HuH-7.5 (cell line): Measurements from ENCODE around the gene TXLNB.

Source experiments
- DNase-seq: peaks from one replicate; pipeline ENCODE4 v3.0.0; 2011; ENCODE audit warnings: low spot score

The TXLNB gene

DNA sequence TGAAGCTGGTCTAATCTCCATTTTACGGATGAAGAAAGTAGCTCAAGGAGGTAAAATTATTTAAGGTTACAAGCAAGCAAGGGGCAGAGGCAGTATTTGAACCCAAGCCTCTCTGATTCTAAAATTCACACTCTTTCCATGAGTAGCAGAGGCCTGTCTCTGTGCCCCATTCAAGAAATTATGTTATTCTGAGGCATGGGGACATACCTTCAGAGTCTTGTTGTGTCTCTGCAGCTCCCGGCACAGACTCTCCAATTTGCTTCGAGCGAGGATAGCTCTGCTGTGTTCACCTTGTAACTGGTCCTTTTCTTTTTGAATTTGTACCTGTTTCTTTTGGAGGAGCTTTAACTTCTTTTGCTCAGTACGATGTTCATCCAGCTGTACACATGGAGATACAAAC is 21.5 kb downstream of the TXLNB start:
- DNase-seq = no peak

- DNase-seq = no peak
Measured at GRCh38 chr6:139265512-139266190, 26.1 kb downstream of the TXLNB start.

DNA sequence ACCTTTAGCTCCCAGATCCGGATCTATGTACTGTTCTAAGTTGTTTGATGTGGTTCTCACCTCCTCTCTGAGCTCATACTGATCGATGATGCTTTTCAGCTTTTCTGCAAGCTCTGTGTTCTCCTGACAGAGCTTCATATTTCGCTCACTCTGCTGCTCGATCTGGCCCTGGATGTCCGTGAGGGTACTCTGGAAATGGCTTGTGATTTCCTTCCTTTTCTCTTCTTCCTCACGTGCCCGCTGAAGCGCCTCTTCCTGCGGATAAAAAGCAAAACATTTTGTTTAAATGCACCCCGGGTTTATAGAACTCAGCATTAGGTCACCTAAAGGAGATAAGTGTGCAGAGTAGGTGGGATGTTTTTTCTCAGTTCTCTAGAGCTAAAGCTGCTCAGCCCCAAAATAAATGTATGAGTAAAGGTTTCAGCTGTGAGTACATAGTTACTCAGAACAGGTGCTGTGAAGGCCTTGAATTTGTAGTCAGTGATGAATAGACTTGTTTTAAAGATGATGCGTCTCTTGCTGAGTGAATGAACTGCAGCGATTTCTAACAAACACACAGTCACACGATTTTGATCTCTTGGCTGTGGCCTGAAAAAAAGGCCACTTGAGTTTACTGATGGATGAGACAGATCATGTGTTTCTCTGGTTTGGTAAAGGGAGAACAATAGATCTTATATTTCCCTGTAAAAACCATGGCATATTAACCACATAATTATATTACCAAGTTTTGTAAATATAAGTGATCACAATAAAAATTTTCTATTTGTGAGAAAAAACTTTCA is 29.1 kb downstream of the TXLNB start:
- DNase-seq = no peak

GRCh38 chr6:139257821-139258398 is 33.9 kb downstream of the TXLNB start:
- no peak for DNase-seq

GRCh38 chr6:139257291-139257690 is 34.5 kb downstream of the TXLNB start:
- DNase-seq = no peak

DNA sequence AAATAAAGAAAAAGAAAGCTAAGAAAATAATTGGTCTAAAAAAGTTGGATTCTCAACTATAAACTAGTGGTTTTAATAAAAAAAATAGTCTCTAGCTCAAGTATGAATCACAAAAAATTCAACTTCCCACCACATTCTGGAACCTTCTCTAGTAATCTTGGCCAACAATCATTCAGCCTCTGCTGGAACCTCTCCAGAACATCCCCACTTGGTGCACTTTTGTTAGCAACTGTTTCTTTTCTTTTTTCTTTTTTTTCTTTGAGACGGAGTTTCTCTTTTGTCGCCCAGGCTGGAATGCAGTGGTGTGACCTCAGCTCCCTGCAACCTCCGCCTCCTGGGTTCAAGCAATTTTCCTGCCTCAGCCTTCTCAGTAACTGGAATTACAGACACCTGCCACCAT is 35.7 kb downstream of the TXLNB start:
- no peak for DNase-seq

DNA sequence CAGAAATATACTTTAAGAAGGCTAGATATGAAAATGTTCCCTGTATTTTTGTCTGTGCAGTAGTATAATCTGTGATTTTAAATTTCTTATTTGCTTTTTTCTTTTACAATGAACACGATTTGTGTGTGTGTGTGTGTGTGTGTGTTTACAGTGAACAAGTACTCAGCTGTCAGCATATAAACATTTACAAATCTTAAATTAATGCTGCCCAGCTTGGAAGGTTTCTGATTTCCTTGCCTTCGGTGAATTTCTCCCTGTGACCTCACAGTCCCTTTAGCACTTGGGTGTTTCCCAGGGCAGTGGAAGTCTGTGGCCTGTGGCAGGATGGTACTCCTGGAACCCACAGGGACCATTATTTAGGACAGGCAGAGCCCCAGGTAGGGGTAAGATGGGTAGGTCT is 37.6 kb downstream of the TXLNB start:
- no peak for DNase-seq

DNA sequence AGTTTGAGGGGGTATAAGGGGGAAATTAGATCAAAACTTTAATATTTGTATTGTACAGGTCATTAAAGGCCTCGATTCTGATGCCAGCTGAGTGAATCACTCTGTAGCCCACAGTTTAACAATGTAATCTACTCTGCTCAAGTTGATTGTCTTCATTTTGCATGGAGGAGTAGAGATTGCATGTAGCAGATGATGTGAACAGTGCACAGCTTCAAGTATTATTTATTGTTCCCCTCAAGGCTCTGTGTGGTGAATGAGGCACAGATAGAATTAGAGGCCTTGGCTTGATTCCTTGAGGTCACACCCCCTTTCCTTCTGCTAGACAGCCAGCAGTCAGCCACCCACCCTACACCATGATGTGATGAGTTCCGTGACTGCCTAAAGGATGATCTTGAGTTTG is 38.1 kb downstream of the TXLNB start:
- DNase-seq = no peak

GRCh38 chr6:139251691-139252390 is 40.0 kb downstream of the TXLNB start:
- no peak for DNase-seq

GRCh38 chr6:139251045-139251690 is 40.6 kb downstream of the TXLNB start:
- DNase-seq = no peak

- DNase-seq = peak; percentile 60
Measured at GRCh38 chr6:139250296-139251044, 41.3 kb downstream of the TXLNB start.

DNA sequence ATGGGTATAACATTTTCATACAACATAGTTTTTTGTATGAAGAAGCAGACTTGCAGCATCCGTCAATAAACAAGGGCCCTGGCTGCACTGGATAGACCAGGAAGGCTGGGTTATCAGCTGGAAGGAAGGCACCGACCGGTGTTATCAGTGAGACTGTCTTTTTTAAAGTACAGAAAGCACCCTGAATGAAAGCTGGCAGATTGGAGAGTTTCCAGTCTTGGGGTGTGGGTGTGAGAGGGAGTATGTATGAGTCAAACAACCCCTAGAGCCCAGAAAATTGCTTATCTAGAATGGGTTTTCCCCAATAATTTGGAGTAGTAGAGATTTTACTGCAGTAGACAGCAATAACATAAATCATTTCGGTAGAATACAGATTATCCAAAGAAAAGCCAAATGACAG is 42.4 kb downstream of the TXLNB start:
- DNase-seq = no peak

DNA sequence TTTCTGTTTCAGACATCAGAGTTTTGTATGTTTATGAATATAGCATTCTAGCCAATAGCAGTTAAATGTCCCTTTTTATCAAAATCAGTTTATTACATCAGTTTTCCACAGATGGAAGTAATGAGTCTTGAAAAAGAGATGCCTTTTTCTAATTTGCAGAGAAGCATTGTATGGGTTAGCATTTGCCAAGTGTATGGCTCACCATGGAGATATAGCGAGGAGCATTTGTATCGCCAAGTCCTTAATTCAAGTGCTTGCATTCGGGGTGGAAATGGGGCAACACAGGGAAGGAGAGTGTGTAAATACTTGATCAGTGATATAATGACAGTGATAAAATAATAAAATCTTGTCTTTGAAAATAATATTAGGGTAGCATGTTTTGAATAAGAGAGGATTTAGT is 42.9 kb downstream of the TXLNB start:
- DNase-seq = no peak

DNA sequence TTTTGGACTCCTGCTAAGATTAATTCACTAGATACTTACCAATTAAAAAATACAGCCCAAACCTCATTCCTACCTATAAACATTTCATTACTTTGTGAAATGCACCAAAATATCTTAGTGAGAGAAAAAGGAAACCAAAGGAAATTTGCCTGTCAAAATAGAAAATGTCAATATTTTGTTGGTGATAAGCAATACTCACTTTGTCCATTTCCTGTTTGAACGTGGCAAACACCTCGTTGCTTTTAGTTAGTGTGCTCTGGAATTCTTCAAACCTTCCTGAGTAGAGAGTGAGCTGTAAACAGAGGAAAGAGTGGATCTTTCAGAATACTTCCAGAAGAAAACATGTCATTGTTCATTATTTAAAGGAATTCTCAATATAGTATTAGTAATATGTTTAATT is 44.2 kb downstream of the TXLNB start:
- no peak for DNase-seq

DNA sequence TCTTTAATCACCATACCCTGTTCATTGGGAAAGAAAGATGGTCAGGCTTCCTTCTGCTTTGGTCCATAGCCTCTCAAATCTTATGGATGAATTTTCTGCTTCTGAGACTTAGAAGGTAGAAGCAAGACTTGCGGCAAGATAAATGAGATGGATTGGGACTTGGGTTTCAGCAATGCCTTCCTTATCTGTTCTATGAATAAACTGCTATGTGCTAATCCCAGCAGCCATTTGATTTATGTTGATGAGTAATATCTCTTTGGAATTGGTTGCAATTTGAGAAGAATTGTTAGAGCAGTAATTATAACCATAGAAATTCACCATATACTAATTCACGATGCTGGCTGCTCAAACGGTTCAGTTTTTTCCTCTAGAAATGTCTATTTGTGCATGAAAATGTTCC is 48.3 kb downstream of the TXLNB start:
- DNase-seq = no peak

GRCh38 chr6:139242457-139243240 is 49.1 kb downstream of the TXLNB start:
- no peak for DNase-seq

DNA sequence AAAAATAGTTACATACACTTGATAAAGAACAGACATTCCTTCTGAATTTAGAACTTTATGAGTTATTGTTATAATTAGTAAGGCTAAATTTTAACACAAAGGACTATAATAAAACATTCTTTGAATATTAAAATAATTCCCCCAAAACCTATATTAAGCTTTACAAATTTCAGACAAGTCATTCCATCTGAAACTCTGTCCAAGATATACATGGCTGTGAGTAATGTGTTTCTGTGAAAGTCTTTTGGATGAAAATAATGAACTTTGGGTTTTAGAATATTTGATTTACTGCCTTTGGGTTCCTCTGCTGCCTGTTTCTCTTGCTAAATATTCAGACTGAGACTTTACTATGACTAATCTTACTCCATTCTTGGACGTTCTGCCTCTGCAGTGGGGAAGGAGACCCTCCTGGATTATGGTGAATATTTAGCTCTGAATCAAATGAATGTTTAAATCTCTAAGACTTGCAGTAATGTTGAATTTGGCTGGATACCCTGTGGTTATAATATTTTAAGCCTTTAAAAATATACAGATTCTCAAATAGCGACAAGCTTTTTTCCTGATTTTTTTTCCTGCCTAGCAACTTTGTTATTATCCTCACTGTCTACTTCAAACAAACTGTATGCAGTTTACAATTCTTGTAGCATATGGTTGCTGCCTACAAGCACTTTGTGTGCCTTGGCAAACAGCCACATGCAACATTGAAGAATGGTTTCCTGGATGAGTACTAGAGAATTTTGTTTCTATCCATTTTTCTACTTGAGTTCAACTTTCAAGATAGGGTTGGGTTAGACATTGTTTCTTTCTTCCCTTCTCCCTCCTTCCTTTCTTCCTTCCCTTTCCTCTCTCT is 51.4 kb downstream of the TXLNB start:
- no peak for DNase-seq

GRCh38 chr6:139239064-139239463 is 52.7 kb downstream of the TXLNB start:
- DNase-seq = no peak

DNA sequence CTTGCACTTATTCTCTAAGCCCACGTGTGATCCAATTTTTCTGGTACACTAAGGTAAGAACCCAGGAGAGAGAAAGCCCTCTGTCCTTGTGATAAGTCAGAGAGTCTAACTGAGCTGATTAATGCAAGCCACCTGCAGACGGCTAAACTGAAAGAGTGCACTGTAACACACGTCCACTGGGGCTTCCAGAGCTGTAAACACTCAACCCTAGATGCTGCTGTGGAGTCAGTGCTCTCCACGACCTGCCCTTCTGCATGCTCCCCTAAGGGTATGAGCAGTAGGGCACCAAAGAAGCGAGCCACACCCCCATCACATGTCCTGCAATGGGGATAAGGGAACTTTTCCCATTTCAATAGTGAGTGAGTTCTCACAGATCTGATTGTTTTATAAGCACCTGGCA is 55.7 kb downstream of the TXLNB start:
- DNase-seq = no peak

DNA sequence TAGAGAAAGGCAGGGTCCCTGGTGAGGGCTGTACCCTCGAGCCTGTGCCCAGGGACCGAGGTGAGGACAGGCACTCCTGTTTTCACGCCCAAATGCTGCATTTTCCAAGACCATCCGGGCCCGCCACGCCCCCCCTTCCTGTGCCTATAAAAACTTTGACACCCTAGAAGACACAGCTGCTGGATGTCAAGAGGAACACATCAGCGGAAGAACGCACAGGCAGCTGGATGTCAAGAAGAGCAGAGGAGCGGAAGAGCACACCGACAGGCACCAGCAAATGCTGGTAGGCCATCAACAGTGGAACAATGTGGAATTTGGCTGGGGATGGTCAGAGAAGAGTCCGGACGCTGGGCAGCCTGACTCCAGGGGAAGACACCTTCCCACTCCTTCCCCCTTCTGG is 56.1 kb downstream of the TXLNB start:
- no peak for DNase-seq
